H1 (cell line): ENCODE measurements around the gene CCDC86. TPM values are rescaled to one million over a fixed set of nuclear protein-coding genes. Genes with fewer than 3 reads are reported as not detected.

Experiments used
- NANOG ChIP-seq: IDR thresholded peaks from 2 replicates; pipeline ENCODE4 v1.6.1; 2011; ENCODE audit warnings: low read length, low read depth, mild to moderate bottlenecking, inconsistent platforms; ENCODE audit not compliant: insufficient read depth, poor library complexity, severe bottlenecking
- POLR2AphosphoS5 ChIP-seq: IDR thresholded peaks from 2 replicates; pipeline ENCODE4 v1.6.1; 2011; ENCODE audit warnings: low read depth, low read length
- SP2 ChIP-seq: IDR thresholded peaks from 2 replicates; pipeline ENCODE4 v1.6.1; 2012; ENCODE audit warnings: mild to moderate bottlenecking, low read length, inconsistent platforms
- TAF1 ChIP-seq: IDR thresholded peaks from 2 replicates; pipeline ENCODE4 v1.6.1; 2011; ENCODE audit warnings: mild to moderate bottlenecking, low read depth, low read length
- TCF12 ChIP-seq: IDR thresholded peaks from 2 replicates; pipeline ENCODE4 v1.6.1; 2011; ENCODE audit warnings: low read depth, mild to moderate bottlenecking, low read length
- polyA plus RNA-seq, 7 experiments: library from polyadenylated mRNA; depleted of rRNA in 3 of 7; stranded (reverse) in 5 of 7; unstranded in 2 of 7; fragments of >200 nt in 5 of 7; fragments of 200-250 nt in 2 of 7; gene quantifications; 1 replicate in 5 of 7; 2 replicates in 1 of 7; 4 replicates in 1 of 7; pipeline versions ENCODE4 v1.2.1 to v1.2.3, GENCODE V29; 2011 to 2013; ENCODE audit warnings: missing spikeins in 2 of 7, mixed read lengths in 2 of 7
- total RNA-seq: library from RNA; stranded (reverse); fragmentation: NEBNext Ultra II Directional; extraction: Animal tissue kit (Norgen Biotek cat#: 25700); gene quantifications from 2 replicates; pipeline ENCODE4 v1.2.1, GENCODE V29; 2021

The CCDC86 gene
- total and polyA plus RNA-seq, 2 of the 8 experiments (the other 6 are each of a cell fraction or from before 2014, with no cell fraction given) = 37.7 to 76.4 TPM

GRCh38 chr11:60854140-60854846, 12.4 kb downstream of the CCDC86 start (continued):
- no peak for TF ChIP-seq NANOG
- TF ChIP-seq POLR2AphosphoS5 = no peak
- TF ChIP-seq TCF12 = no peak
- TF ChIP-seq TAF1 = no peak
- TF ChIP-seq SP2 = no peak
